ENCODE data around the gene RBM34.

The RBM34 gene

GRCh38 chr1:235108876-235109275 is 52.2 kb downstream of the RBM34 start:
- in situ Hi-C loops (cut with HindIII; ENCODE audit: low sequenced_read_pairs) = no loop called here
- TF ChIP-seq CTCF (IDR thresholded peaks at IDR 0.05; ENCODE audit: low read depth, low read length, missing control alignments) = no peak
- H3K4me3 ChIP-seq (ENCODE audit: low read depth, low read length) = no peak overlapping the region
- no peak for DNase-seq (ENCODE audit: low read depth)

GRCh38 chr1:235108185-235108593 is 52.9 kb downstream of the RBM34 start:
- H3K4me3 ChIP-seq (ENCODE audit: low read depth, low read length) = no peak overlapping the region
- no peak for TF ChIP-seq CTCF (IDR thresholded peaks at IDR 0.05; ENCODE audit: low read depth, low read length, missing control alignments)
- DNase-seq (ENCODE audit: low read depth) = no peak
- in situ Hi-C loops (cut with HindIII; ENCODE audit: low sequenced_read_pairs) = no loop called here

- no peak overlapping the region for H3K4me3 ChIP-seq (ENCODE audit: low read depth, low read length)
- in situ Hi-C loops (cut with HindIII; ENCODE audit: low sequenced_read_pairs) = no loop called here
- no peak for DNase-seq (ENCODE audit: low read depth)
- no peak for TF ChIP-seq CTCF (IDR thresholded peaks at IDR 0.05; ENCODE audit: low read depth, low read length, missing control alignments)
These were observed 53.5 kb downstream of the RBM34 start for GRCh38 chr1:235107368-235108184.

GRCh38 chr1:235106457-235106856 is 54.6 kb downstream of the RBM34 start:
- DNase-seq (ENCODE audit: low read depth) = no peak
- H3K4me3 ChIP-seq (ENCODE audit: low read depth, low read length) = no peak overlapping the region
- in situ Hi-C loops (cut with HindIII; ENCODE audit: low sequenced_read_pairs) = no loop called here
- no peak for TF ChIP-seq CTCF (IDR thresholded peaks at IDR 0.05; ENCODE audit: low read depth, low read length, missing control alignments)

- in situ Hi-C loops (cut with HindIII; ENCODE audit: low sequenced_read_pairs) = no loop called here
- no peak overlapping the region for H3K4me3 ChIP-seq (ENCODE audit: low read depth, low read length)
These were observed 55.7 kb downstream of the RBM34 start for GRCh38 chr1:235105051-235106043.

More at GRCh38 chr1:235105051-235106043, 55.7 kb downstream of the RBM34 start:
- DNase-seq (ENCODE audit: low read depth) = no peak
- TF ChIP-seq CTCF (IDR thresholded peaks at IDR 0.05; ENCODE audit: low read depth, low read length, missing control alignments) = no peak

All from astrocyte of the cerebellum (primary cell).